Measurements from ENCODE around the gene HSF4.
A peak's percentile ranks its signal among the peaks of the same experiment; 100 is the strongest.

The HSF4 gene

GRCh38 chr16:67204076-67204475, 39.5 kb downstream of the HSF4 start:
- no peak for DNase-seq

GRCh38 chr16:67206129-67206837, 41.7 kb downstream of the HSF4 start:
- DNase-seq: no peak

GRCh38 chr16:67206838-67207248, 42.3 kb downstream of the HSF4 start:
- no peak for DNase-seq

GRCh38 chr16:67207249-67208091, 42.9 kb downstream of the HSF4 start:
- DNase-seq: no peak

GRCh38 chr16:67208154-67208896, 43.8 kb downstream of the HSF4 start:
- DNase-seq: no peak

GRCh38 chr16:67209565-67209964, 45.0 kb downstream of the HSF4 start:
- no peak for DNase-seq

GRCh38 chr16:67210069-67210937, 45.8 kb downstream of the HSF4 start:
- DNase-seq: no peak

- DNase-seq: no peak
These were observed 47.1 kb downstream of the HSF4 start for GRCh38 chr16:67211674-67212073.

GRCh38 chr16:67212766-67213165, 48.2 kb downstream of the HSF4 start:
- peak in 1 of 2 experiments; percentile 4 for DNase-seq

GRCh38 chr16:67213197-67214019, 48.9 kb downstream of the HSF4 start:
- DNase-seq: no peak

- DNase-seq: no peak
These were observed 51.2 kb downstream of the HSF4 start for GRCh38 chr16:67215706-67216105.

GRCh38 chr16:67216612-67217490, 52.3 kb downstream of the HSF4 start:
- DNase-seq: peak; percentile 59 to 67
